OCI-LY3 (cell line): ENCODE measurements around the gene ZNF556.

Source experiments
- CTCF ChIP-seq: fragments of 200-600, 300-600 bp; sonication (generic); IDR thresholded peaks from 2 replicates; pipeline ENCODE4 v1.5.1; 2014; ENCODE audit warnings: antibody characterized with exemption, low read length, low read depth
- EZH2phosphoT487 ChIP-seq: fragments of 200-600 bp; shearing (Covaris generic); IDR thresholded peaks from 2 replicates; pipeline ENCODE4 v1.6.1; 2018; ENCODE audit warnings: antibody characterized with exemption, mixed run types, low read depth

DNA sequence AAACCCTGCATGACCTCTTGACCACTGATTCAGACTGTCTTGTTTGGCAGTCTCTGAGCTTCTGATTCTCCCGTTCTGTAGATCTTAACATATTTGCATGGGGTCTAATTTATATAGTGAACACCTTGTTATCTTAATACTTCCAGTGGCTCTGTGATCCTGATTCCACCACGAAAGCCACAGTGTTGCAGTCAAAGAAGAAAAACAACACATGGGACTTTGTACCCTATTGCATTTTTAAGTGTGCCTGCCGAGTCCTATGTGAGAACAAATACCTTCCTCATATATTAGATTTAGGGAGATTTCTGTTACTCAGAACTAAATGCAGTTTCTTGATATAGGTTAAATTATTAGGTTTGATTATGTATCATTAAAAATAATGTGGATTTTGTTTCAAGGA is 12.3 kb upstream of the ZNF556 start:
- TF ChIP-seq CTCF (no peak), EZH2phosphoT487 (no peak)
